Measurements from ENCODE around the gene ATXN2L. TPM values are rescaled to one million over a fixed set of nuclear protein-coding genes. Genes with fewer than 3 reads are reported as not detected.

Gene ATXN2L
- total and polyA plus RNA-seq, 10 of the 15 experiments (the other 5 are each of a cell fraction or from before 2014, with no cell fraction given) = 3.5 to 210 (median 61.1) TPM

DNA sequence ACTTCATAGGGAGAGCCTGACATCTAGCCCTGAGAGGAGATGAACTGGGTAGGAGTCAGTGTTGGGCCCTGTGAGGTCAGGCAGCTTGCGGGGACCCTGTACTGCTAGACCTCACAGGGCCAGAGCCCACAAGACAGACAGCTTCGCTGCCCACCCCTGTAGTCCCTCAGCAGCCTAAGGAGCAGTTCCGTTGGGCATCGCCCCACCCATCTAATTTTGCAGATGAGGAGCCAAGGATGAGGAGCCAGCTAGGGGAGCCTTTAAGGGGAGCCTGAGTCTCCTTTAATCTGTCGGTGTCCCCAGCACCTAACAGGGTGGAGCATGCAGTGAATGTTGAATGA is 24.1 kb downstream of the ATXN2L start (continued):
- TF ChIP-seq, protein P1, sequence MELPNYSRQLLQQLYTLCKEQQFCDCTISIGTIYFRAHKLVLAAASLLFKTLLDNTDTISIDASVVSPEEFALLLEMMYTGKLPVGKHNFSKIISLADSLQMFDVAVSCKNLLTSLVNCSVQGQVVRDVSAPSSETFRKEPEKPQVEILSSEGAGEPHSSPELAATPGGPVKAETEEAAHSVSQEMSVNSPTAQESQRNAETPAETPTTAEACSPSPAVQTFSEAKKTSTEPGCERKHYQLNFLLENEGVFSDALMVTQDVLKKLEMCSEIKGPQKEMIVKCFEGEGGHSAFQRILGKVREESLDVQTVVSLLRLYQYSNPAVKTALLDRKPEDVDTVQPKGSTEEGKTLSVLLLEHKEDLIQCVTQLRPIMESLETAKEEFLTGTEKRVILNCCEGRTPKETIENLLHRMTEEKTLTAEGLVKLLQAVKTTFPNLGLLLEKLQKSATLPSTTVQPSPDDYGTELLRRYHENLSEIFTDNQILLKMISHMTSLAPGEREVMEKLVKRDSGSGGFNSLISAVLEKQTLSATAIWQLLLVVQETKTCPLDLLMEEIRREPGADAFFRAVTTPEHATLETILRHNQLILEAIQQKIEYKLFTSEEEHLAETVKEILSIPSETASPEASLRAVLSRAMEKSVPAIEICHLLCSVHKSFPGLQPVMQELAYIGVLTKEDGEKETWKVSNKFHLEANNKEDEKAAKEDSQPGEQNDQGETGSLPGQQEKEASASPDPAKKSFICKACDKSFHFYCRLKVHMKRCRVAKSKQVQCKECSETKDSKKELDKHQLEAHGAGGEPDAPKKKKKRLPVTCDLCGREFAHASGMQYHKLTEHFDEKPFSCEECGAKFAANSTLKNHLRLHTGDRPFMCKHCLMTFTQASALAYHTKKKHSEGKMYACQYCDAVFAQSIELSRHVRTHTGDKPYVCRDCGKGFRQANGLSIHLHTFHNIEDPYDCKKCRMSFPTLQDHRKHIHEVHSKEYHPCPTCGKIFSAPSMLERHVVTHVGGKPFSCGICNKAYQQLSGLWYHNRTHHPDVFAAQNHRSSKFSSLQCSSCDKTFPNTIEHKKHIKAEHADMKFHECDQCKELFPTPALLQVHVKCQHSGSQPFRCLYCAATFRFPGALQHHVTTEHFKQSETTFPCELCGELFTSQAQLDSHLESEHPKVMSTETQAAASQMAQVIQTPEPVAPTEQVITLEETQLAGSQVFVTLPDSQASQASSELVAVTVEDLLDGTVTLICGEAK (IDR thresholded peaks at IDR 0.05; ENCODE audit: borderline replicate concordance) = no peak
- TF ChIP-seq, protein P2, sequence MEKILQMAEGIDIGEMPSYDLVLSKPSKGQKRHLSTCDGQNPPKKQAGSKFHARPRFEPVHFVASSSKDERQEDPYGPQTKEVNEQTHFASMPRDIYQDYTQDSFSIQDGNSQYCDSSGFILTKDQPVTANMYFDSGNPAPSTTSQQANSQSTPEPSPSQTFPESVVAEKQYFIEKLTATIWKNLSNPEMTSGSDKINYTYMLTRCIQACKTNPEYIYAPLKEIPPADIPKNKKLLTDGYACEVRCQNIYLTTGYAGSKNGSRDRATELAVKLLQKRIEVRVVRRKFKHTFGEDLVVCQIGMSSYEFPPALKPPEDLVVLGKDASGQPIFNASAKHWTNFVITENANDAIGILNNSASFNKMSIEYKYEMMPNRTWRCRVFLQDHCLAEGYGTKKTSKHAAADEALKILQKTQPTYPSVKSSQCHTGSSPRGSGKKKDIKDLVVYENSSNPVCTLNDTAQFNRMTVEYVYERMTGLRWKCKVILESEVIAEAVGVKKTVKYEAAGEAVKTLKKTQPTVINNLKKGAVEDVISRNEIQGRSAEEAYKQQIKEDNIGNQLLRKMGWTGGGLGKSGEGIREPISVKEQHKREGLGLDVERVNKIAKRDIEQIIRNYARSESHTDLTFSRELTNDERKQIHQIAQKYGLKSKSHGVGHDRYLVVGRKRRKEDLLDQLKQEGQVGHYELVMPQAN (conservative IDR thresholded peaks at IDR 0.05) = 0 out of 2 replicates have a peak, but pooled peaks have one; percentile 43
- TF ChIP-seq ZBED1 (IDR thresholded peaks at IDR 0.05; ENCODE audit: borderline replicate concordance) = no peak
- TF ChIP-seq, protein P3, sequence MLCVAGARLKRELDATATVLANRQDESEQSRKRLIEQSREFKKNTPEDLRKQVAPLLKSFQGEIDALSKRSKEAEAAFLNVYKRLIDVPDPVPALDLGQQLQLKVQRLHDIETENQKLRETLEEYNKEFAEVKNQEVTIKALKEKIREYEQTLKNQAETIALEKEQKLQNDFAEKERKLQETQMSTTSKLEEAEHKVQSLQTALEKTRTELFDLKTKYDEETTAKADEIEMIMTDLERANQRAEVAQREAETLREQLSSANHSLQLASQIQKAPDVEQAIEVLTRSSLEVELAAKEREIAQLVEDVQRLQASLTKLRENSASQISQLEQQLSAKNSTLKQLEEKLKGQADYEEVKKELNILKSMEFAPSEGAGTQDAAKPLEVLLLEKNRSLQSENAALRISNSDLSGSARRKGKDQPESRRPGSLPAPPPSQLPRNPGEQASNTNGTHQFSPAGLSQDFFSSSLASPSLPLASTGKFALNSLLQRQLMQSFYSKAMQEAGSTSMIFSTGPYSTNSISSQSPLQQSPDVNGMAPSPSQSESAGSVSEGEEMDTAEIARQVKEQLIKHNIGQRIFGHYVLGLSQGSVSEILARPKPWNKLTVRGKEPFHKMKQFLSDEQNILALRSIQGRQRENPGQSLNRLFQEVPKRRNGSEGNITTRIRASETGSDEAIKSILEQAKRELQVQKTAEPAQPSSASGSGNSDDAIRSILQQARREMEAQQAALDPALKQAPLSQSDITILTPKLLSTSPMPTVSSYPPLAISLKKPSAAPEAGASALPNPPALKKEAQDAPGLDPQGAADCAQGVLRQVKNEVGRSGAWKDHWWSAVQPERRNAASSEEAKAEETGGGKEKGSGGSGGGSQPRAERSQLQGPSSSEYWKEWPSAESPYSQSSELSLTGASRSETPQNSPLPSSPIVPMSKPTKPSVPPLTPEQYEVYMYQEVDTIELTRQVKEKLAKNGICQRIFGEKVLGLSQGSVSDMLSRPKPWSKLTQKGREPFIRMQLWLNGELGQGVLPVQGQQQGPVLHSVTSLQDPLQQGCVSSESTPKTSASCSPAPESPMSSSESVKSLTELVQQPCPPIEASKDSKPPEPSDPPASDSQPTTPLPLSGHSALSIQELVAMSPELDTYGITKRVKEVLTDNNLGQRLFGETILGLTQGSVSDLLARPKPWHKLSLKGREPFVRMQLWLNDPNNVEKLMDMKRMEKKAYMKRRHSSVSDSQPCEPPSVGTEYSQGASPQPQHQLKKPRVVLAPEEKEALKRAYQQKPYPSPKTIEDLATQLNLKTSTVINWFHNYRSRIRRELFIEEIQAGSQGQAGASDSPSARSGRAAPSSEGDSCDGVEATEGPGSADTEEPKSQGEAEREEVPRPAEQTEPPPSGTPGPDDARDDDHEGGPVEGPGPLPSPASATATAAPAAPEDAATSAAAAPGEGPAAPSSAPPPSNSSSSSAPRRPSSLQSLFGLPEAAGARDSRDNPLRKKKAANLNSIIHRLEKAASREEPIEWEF (IDR thresholded peaks at IDR 0.05; ENCODE audit: insufficient replicate concordance, low read depth, low read length) = no peak

Data from GM12878 (cell line).